ENCODE data around the gene RYR1. TPM values are rescaled to one million over a fixed set of nuclear protein-coding genes. Genes with fewer than 3 reads are reported as not detected.

Gene RYR1
- total and polyA plus RNA-seq, 2 of the 8 experiments (the other 6 are each of a cell fraction or from before 2014, with no cell fraction given): 5.8 to 11.8 TPM

DNA sequence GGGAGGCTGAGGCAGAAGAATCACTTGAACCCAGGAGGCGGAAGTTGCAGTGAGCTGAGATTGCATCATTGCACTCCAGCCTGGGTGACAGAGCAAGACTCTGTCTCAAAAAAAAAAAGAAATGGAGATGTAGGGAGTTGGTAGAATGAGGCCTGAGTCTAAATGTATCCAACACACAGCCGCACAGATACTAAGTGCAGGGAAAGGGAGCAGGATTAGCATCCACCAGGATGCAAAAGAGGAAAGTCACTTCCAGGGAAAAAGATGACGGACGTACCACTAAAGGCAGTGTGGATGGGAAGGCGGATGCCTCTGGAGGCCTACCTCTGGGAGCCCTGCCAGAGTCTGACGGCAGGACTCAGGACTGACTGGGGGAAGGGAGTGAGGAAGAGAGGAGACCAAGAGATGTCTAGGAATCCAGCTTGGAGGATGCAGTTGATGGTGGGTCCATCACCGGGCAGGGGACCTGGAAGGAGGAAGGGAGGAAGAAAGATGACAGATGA, 23.8 kb upstream of the RYR1 start:
- no peaks in the 10 kb centered on the region for H3K79me2 ChIP-seq (ENCODE audit: control insufficient read depth in 1 of 2, insufficient read depth in 2 of 2, low read length in 2 of 2)
- ChIA-PET CTCF (ENCODE audit: partially characterized antibody) (interaction anchor here (0.8 to 1.1 kb wide), 3 partner anchors 38 to 225 kb away, joined by 3 to 4 read pairs (median 3); no protein-coding TSS in a partner anchor), POLR2A (ENCODE audit: partially characterized antibody) (interaction anchor here (1.6 to 1.7 kb wide), 2 partner anchors 11 to 15 kb away, joined by 4 to 5 read pairs; no protein-coding TSS in a partner anchor)
- peaks cover 0 to 2% (median 0%) of the 10 kb centered on the region in 4 experiments; a peak in 1 of 7 replicates for H3K27me3 ChIP-seq (replicated peaks in 1 of 4; ENCODE audit: control insufficient read depth in 3 of 4, extremely low read depth in 1 of 4, insufficient read depth in 3 of 4, low read length in 3 of 4)
- no peak overlapping the region for H2BK5ac ChIP-seq (ENCODE audit: low read depth, low read length)
- FAIRE-seq: no peak
- no peak overlapping the region for H2BK20ac ChIP-seq (ENCODE audit: low read length)
- WGBS, 2 experiments (ENCODE audit: extremely low coverage in 1 of 2, insufficient coverage in 1 of 2, insufficient read length in 1 of 2, insufficient replicate concordance in 2 of 2, low coverage in 1 of 2, low lambda C conversion rate in 2 of 2, missing lambda C conversion rate in 1 of 2): 93% methylated on average over 6 of the region's 7 CpGs; no CpG with 5 or more reads in 1 of the 2 experiments
- no peaks in the 10 kb centered on the region for H4K20me1 ChIP-seq (replicated peaks in 1 of 2; ENCODE audit: control insufficient read depth in 1 of 2, insufficient read depth in 2 of 2, low read length in 2 of 2)
- peak overlapping the region; percentile 53; the same call in 1 of the 2 replicates for H2AK5ac ChIP-seq (ENCODE audit: low read depth, low read length)
- peak overlapping the region; percentile 79 for H3K23ac ChIP-seq (ENCODE audit: insufficient read length)
- H3K79me1 ChIP-seq (ENCODE audit: low read depth, low read length): no peaks in the 10 kb centered on the region; the same call in 1 of the 2 replicates
- H4K91ac ChIP-seq (replicated peaks; ENCODE audit: insufficient read length, low read length): no peak overlapping the region
- H3K27ac ChIP-seq (ENCODE audit: low read depth, low read length): no peak overlapping the region
- H3K18ac ChIP-seq (ENCODE audit: extremely low read depth, low read length): no peak overlapping the region
- H3K14ac ChIP-seq (ENCODE audit: insufficient read length): no peak overlapping the region
- H2BK120ac ChIP-seq (replicated peaks; ENCODE audit: low read depth, low read length): no peak overlapping the region
- no peak overlapping the region for H3K4ac ChIP-seq (replicated peaks; ENCODE audit: insufficient read length, low read depth, low read length)
- no peak overlapping the region for H3K56ac ChIP-seq (replicated peaks; ENCODE audit: insufficient read length, low read depth, low read length)
- no peak overlapping the region for H2BK12ac ChIP-seq (ENCODE audit: low read depth, low read length)
- no peak overlapping the region for H3K4me2 ChIP-seq (ENCODE audit: insufficient read depth in 1 of 2, low read depth in 2 of 2, low read length in 2 of 2)
- H2AFZ ChIP-seq (ENCODE audit: low read length): no peak overlapping the region
- peaks cover 0 to 3% (median 0%) of the 10 kb centered on the region in 4 experiments; a peak in 1 of 7 replicates for H3K4me1 ChIP-seq (replicated peaks in 1 of 4; ENCODE audit: control insufficient read depth in 3 of 4, insufficient read depth in 4 of 4, low read length in 3 of 4)
- H4K5ac ChIP-seq (ENCODE audit: insufficient read length, low read depth, low read length): no peak overlapping the region
- no peaks in the 10 kb centered on the region for H3K36me3 ChIP-seq (ENCODE audit: control insufficient read depth in 2 of 4, insufficient read depth in 4 of 4, low read length in 3 of 4)
- TF ChIP-seq CHD2 (IDR thresholded peaks at IDR 0.05; ENCODE audit: low read length) (no peak), BACH1 (IDR thresholded peaks at IDR 0.05; ENCODE audit: low read length) (no peak), TAF1 (IDR thresholded peaks at IDR 0.05; ENCODE audit: low read depth, low read length) (no peak), CTCF (IDR thresholded peaks at IDR 0.05; ENCODE audit: control extremely low read depth in 1 of 3, insufficient read depth in 1 of 3, low read depth in 1 of 3, low read length in 3 of 3) (no peak), TAF7 (optimal IDR thresholded peaks at IDR 0.05; ENCODE audit: borderline replicate concordance, low read depth, low read length) (no peak), RBBP5 (IDR thresholded peaks at IDR 0.05; ENCODE audit: borderline replicate concordance, low read depth, low read length) (no peak), SUZ12 (IDR thresholded peaks at IDR 0.05; ENCODE audit: low read length) (no peak), SP1 (IDR thresholded peaks at IDR 0.05; ENCODE audit: low read depth, low read length) (no peak), USF2 (IDR thresholded peaks at IDR 0.05; ENCODE audit: low read length) (no peak)
- H3K9ac ChIP-seq (replicated peaks in 1 of 4; ENCODE audit: extremely low read depth in 1 of 4, low read depth in 3 of 4, low read length in 3 of 4): peak overlapping the region in 1 of 4 experiments; percentile 11; a peak in 1 of 7 replicates
- H3K4me3 ChIP-seq (ENCODE audit: extremely low read depth in 1 of 4, insufficient read depth in 2 of 4, low read depth in 3 of 4, low read length in 4 of 4): no peak overlapping the region
- H4K8ac ChIP-seq (ENCODE audit: extremely low read depth, insufficient read depth, low read length): no peak overlapping the region
- no peak for DNase-seq (ENCODE audit: low read depth in 1 of 2, low spot score in 2 of 2)
- H3K9me3 ChIP-seq (ENCODE audit: insufficient read depth in 2 of 2, low read depth in 1 of 2, low read length in 1 of 2): no peaks in the 10 kb centered on the region
- H2BK15ac ChIP-seq (ENCODE audit: low read length): no peak overlapping the region
- H3K23me2 ChIP-seq (ENCODE audit: low read depth, low read length): no peaks in the 10 kb centered on the region
